HG03039 (cell line): ENCODE results near the gene PCSK7.

Experiments used
- ATAC-seq: cut with Tn5 transposase; IDR thresholded peaks from one replicate; pipeline ENCODE4 v1.9.1; 2021; ENCODE audit warnings: mild to moderate bottlenecking, moderate library complexity; ENCODE audit not compliant: unreplicated experiment

The PCSK7 gene

GRCh38 chr11:117170210-117170609, 61.7 kb downstream of the PCSK7 start:
- ATAC-seq: no peak

- ATAC-seq: no peak
Measured at GRCh38 chr11:117169736-117170135, 62.1 kb downstream of the PCSK7 start.

GRCh38 chr11:117166491-117166890, 65.4 kb downstream of the PCSK7 start:
- ATAC-seq: no peak

- ATAC-seq: no peak
Measured at GRCh38 chr11:117160826-117161225, 71.0 kb downstream of the PCSK7 start.

- ATAC-seq: no peak
Measured at GRCh38 chr11:117159892-117160291, 72.0 kb downstream of the PCSK7 start.

GRCh38 chr11:117157507-117157906, 74.4 kb downstream of the PCSK7 start:
- no peak for ATAC-seq

GRCh38 chr11:117154468-117154867, 77.4 kb downstream of the PCSK7 start:
- ATAC-seq: no peak
